BJ (cell line): ENCODE results near the gene ARHGAP18. TPM values are rescaled to one million over a fixed set of nuclear protein-coding genes. Genes with fewer than 3 reads are reported as not detected.

Experiments used
- CTCF ChIA-PET: fragments of 350-600 bp; formaldehyde crosslinking; extraction: SDS; loops from one replicate; lab custom pipeline; 2021; ENCODE audit warnings: antibody characterized with exemption, inconsistent platforms; lab: Yijun Ruan, JAX
- POLR2A ChIA-PET: fragments of 300-600 bp; sonication (Branson Sonifier 250); formaldehyde crosslinking; extraction: SDS; loops from one replicate; lab custom pipeline; 2021; ENCODE audit warnings: antibody characterized with exemption; lab: Charles Lee
- DNase-seq: peaks from one replicate; pipeline ENCODE4 v3.0.0-alpha.2; 2011; ENCODE audit warnings: low read depth
- H3K27me3 ChIP-seq: 2 replicates; pipeline ENCODE4 v1.6.0; 2011; ENCODE audit warnings: low read length; ENCODE audit not compliant: control insufficient read depth, insufficient read depth
- H3K36me3 ChIP-seq: 2 replicates; pipeline ENCODE4 v1.5.1; 2011; ENCODE audit warnings: low read length; ENCODE audit not compliant: control insufficient read depth, insufficient read depth
- H3K4me3 ChIP-seq: 2 replicates; pipeline ENCODE4 v1.5.1; 2011; ENCODE audit warnings: low read depth, mild to moderate bottlenecking, control low read depth, low read length
- CTCF ChIP-seq: IDR thresholded peaks from 2 replicates; pipeline ENCODE4 v1.5.1; 2011; ENCODE audit warnings: low read depth, mild to moderate bottlenecking, control low read depth, inconsistent platforms, low read length, moderate library complexity; ENCODE audit not compliant: insufficient read depth
- polyA plus RNA-seq: library from polyadenylated mRNA; depleted of rRNA; stranded (reverse); fragments of >200 nt; gene quantifications from 2 replicates; pipeline ENCODE4 v1.2.3, GENCODE V29; 2011

ARHGAP18 gene
- polyA plus RNA-seq, 1 experiment = 9.8 TPM

- POLR2A ChIA-PET = interaction anchor here (0.5 kb wide), 1 partner anchor 14 kb away, joined by 7 read pairs; no protein-coding TSS in a partner anchor
- DNase-seq = no peak
- no peak for TF ChIP-seq CTCF
- CTCF ChIA-PET = interaction anchor here (0.7 to 1.4 kb wide), 2 partner anchors 24 to 60 kb away, joined by 3 to 4 read pairs; no protein-coding TSS in a partner anchor
- 0 out of 2 replicates have a peak, but pooled peaks cover 1% of the 10 kb centered on the region for H3K36me3 ChIP-seq
- H3K27me3 ChIP-seq = no peaks in the 10 kb centered on the region
- H3K4me3 ChIP-seq = no peak overlapping the region
These were observed 9.3 kb downstream of the ARHGAP18 start for GRCh38 chr6:129700666-129701065.

DNA sequence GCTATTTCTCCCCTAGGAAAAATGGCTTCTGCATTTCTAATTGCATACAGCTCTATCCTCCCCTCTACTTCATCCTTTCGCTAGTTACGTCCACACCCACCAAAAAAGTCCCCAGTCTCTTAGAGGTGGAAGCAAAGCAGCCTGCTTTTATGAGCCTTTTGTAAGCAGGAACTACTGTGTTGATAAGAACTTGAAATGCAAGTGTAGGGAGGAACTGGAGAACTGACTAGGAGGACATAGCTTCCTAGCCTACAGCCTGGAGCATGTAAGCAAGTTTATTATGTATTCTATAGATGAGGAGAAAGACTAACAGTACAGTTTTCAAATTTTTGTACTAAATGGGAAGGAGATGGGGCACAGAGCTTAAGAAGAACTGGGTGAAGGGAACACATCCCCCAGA is 10.3 kb downstream of the ARHGAP18 start:
- ChIA-PET CTCF (interaction anchor here (1.3 to 1.4 kb wide), 2 partner anchors 23 to 101 kb away, joined by 3 to 4 read pairs; no protein-coding TSS in a partner anchor), POLR2A (interaction anchor here (0.6 kb wide), 1 partner anchor 81 kb away, joined by 5 read pairs; no protein-coding TSS in a partner anchor)
- 0 out of 2 replicates have a peak, but pooled peaks cover 1% of the 10 kb centered on the region for H3K36me3 ChIP-seq
- TF ChIP-seq CTCF = no peak
- no peak for DNase-seq
- no peak overlapping the region for H3K4me3 ChIP-seq
- H3K27me3 ChIP-seq = no peaks in the 10 kb centered on the region

- POLR2A ChIA-PET = no interaction called here
- Histone ChIP-seq H3K36me3 (0 out of 2 replicates have a peak, but pooled peaks cover 1% of the 10 kb centered on the region), H3K4me3 (no peak overlapping the region), H3K27me3 (no peaks in the 10 kb centered on the region)
- no peak for DNase-seq
- CTCF ChIA-PET = no interaction called here
- TF ChIP-seq CTCF = no peak
These were observed 11.5 kb downstream of the ARHGAP18 start for GRCh38 chr6:129698430-129698829.

GRCh38 chr6:129697788-129698187 is 12.2 kb downstream of the ARHGAP18 start:
- no peak overlapping the region for H3K4me3 ChIP-seq
- CTCF ChIA-PET = interaction anchor here (1.7 kb wide), 1 partner anchor 8 kb away, joined by 4 read pairs; no protein-coding TSS in a partner anchor
- POLR2A ChIA-PET = no interaction called here
- 0 out of 2 replicates have a peak, but pooled peaks cover 1% of the 10 kb centered on the region for H3K36me3 ChIP-seq
- no peaks in the 10 kb centered on the region for H3K27me3 ChIP-seq
- no peak for TF ChIP-seq CTCF
- no peak for DNase-seq

GRCh38 chr6:129696843-129697242 is 13.1 kb downstream of the ARHGAP18 start:
- ChIA-PET CTCF (interaction anchor here (0.6 to 1.7 kb wide), 2 partner anchors 9 to 14 kb away, joined by 3 to 4 read pairs; no protein-coding TSS in a partner anchor), POLR2A (no interaction called here)
- Histone ChIP-seq H3K36me3 (0 out of 2 replicates have a peak, but pooled peaks cover 1% of the 10 kb centered on the region), H3K27me3 (no peaks in the 10 kb centered on the region), H3K4me3 (no peak overlapping the region)
- no peak for DNase-seq
- no peak for TF ChIP-seq CTCF
